Measurements from ENCODE around the gene PAF1.

The PAF1 gene

GRCh38 chr19:39417463-39418181, 26.7 kb upstream of the PAF1 start:
- H3K4me3 ChIP-seq (ENCODE audit: low read depth, low read length) = no peak overlapping the region

DNA sequence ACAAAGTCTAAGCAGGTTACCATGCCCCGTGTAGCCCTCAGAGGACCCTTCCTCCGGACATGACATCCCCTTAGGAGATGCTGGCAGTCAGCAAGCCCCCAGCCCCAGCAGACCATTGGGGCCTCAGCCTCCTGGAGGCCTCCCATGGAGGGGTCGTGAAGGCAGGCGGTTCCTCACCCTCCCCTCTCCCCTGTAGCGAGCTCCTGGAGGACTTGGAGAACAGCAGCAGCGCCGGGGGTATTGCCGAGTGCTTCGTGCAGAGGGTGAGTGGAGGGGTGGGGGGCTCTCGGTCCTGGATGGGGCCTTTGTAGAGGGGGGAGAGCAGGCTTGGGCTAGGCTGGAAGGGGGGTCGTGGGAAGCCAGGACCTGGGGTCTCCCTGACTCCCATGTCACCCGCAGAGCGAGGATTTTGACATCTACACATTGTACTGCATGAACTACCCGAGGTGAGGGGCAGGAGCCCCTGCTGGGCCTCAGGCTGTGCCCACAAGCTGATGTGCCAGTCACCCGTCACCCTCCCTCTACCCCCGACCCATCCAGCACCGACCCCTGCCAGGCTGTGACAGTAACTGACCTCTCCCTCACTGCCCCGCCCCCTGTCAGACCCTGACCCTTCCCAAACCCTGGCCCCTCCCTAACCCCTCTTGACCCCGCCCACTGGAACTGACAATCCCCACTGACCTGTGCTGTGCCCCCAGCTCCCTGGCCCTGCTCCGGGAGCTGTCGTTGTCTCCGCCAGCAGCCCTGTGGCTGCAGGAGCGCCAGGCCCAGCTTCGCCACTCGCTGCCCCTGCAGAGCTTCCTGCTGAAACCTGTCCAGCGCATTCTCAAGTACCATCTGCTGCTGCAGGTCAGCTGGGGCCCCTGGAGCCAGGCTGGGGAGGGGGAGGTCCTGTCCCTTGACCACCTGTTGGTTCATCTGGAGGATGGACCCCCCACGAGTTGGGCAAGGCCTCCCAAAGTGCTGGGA, 25.5 kb upstream of the PAF1 start:
- H3K4me3 ChIP-seq (ENCODE audit: low read depth, low read length) = no peak overlapping the region

- H3K4me3 ChIP-seq (ENCODE audit: low read depth, low read length) = no peak overlapping the region
Measured at GRCh38 chr19:39415111-39416046, 24.5 kb upstream of the PAF1 start.

GRCh38 chr19:39413911-39414608, 23.2 kb upstream of the PAF1 start:
- peak overlapping the region; percentile 88 for H3K4me3 ChIP-seq (ENCODE audit: low read depth, low read length)

DNA sequence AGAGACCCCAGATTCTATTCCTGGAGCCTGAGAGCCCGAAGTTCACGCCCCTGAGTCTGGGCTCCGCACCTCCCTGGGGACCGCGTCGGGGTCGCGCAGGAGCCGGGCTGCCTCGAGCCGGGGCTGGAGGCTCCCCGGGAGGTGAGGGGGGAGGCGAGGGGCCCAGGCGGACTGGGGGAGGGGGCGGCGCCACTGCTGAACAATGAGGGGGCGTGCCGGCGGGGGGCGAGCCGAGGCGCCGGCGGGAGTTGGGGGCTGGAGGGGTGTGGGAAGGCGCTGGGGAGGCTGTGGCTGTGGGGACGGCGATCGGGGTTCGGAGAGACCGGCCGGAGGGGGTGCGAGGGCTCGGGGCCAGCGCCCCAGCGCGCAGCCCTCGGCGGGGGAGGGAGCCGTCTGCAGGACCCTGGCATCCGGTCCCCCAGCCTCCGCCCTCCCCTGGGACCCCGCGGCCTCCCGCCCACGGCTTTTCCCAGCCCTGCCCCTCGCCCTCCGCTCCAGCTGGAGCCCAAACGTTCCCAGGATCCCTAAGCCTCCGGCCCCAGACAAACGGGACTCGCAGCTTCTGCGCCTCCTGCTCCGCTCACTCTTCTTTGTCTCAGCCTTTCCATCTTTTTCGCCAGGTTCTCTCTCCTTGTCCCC, 22.5 kb upstream of the PAF1 start:
- H3K4me3 ChIP-seq (ENCODE audit: low read depth, low read length) = peak overlapping the region; percentile 88

- H3K4me3 ChIP-seq (ENCODE audit: low read depth, low read length) = peak overlapping the region; percentile 88
Measured at GRCh38 chr19:39412867-39413271, 22.0 kb upstream of the PAF1 start.

- peak within 1 kb of the TSS; percentile 88 for H3K4me3 ChIP-seq (ENCODE audit: low read depth, low read length)
Measured at GRCh38 chr19:39412100-39412866, 21.4 kb upstream of the PAF1 start, which contains the start of gene PLEKHG2. Gene PLEKHG2, plus strand, starts transcription at chr19:39412669. Its CDS starts 1,418 bp downstream, at chr19:39414087.

GRCh38 chr19:39411832-39412099, 20.9 kb upstream of the PAF1 start:
- H3K4me3 ChIP-seq (ENCODE audit: low read depth, low read length) = peak overlapping the region; percentile 34

DNA sequence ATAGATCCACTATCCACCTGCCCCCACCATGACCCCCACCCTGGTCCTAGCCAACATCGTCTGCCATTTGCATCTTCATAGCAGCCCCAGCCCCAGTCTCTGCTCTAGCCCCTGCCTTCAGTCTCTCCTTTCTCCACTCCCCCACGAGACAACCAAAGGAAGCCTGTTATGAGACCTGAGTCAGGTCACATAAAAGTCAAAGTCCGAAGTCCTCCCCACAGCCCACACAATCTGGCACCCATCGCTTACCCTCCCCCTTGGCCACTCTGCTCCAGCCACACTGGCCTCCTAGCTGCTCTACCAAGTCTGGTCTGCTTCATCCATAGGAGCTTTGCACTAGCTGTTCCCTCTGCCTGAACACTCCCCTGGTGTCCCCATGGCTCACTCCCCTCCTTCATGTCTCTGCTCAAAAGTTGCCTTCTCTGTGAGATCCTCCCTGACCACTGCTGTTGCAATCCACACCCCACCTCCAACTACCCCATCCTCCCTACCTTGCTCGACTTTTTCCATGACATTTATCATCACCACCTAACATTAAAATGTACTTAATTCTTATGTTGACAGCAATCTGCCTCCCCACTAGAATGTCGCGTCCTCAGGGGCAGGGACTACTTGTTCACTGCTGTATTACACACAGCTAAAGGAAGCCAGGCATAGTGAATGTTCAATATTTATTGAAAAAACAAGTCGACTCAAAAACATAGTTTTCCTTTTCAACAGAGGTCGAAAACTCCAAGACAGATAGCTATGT, 20.4 kb upstream of the PAF1 start:
- H3K4me3 ChIP-seq (ENCODE audit: low read depth, low read length) = peak overlapping the region; percentile 34

DNA sequence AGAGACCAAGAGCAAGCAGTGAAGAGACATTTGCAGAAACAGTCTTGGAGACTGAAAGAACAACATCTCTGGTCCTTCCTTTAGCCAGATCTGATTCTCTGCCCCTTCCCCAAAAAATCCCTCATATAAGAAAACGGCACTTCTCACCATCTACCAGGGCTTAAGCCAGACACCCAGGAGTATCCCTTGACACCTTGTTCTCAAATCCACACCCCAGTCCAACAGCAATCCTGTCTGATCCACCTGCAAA, 19.9 kb upstream of the PAF1 start:
- no peak overlapping the region for H3K4me3 ChIP-seq (ENCODE audit: low read depth, low read length)

DNA sequence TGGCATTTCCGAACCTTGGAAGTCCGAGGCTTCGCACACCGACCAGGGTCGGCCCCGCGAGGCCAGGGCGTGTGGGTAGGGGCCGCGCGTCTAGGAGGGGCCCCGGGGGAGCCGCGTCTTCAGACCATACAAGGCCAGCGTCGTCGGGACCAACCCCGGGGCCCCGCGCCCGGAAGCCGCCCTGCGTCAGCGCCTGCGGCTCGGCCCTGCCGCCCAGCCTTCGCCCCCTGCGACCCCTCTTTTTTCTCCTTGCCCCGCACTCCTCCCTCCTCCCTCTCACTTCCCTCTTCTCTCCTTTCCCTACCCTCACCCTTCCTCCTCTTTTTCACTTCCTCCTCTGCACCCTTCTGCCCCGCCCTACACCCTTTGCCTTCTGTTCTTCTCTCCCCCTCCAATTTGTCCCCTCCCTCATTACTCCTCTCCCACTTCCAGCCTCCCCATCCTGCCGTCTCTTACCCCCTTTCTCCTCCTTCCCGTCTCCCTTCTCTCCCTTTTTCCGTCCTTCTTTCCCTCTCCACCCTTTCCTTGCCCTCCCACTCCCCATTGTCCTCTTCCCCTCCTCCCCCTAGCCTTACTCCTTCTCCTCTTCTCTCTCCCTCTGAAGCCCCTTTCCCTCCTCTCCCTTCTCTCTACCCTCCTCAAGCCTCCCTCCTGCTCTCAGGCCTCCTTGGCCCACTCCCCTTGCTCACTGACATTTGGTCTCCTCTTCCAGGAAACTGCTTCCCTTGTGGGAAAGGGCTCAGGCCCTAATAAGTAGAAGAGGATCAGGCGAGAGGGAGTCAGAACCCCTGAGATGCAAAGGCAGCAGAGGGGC, 19.3 kb upstream of the PAF1 start:
- H3K4me3 ChIP-seq (ENCODE audit: low read depth, low read length) = peak overlapping the region; percentile 63

DNA sequence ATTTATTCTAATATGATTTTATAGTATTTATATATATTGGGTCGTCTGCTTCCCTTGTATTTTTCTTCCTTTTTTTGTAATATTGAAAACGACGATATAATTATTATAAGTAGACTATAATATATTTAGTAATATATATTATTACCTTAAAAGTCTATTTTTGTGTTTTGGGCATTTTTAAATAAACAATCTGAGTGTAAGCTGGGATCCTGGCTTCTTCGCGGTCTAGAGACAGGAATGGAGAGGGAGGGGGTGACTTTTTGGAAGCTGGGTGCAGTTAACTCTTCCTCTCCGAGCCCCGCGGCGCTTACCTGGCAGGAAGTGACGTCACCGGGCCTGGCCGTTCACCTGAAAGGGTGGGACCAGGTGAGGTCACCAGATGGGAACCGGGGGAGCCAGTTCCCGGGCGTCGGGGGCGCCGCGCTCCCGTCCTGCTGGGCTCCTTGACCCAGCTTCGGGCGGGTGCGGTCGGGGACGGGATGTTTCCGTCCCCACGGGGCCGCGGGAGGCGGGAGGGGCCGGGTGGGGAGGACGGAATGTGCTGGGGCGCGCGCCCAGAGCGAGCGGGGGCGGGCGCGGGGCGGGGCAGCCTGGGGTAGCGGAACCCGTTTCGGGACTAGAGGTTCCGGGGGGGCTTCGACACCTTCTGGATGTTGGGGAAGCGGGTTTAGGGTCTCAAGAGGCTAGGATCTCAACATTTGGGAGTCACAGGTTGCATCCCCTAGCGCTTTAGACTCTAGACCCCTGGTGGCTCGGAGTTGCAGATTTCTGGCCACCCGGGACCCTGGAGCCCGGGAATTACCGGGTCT, 18.5 kb upstream of the PAF1 start:
- peak overlapping the region; percentile 63 for H3K4me3 ChIP-seq (ENCODE audit: low read depth, low read length)

DNA sequence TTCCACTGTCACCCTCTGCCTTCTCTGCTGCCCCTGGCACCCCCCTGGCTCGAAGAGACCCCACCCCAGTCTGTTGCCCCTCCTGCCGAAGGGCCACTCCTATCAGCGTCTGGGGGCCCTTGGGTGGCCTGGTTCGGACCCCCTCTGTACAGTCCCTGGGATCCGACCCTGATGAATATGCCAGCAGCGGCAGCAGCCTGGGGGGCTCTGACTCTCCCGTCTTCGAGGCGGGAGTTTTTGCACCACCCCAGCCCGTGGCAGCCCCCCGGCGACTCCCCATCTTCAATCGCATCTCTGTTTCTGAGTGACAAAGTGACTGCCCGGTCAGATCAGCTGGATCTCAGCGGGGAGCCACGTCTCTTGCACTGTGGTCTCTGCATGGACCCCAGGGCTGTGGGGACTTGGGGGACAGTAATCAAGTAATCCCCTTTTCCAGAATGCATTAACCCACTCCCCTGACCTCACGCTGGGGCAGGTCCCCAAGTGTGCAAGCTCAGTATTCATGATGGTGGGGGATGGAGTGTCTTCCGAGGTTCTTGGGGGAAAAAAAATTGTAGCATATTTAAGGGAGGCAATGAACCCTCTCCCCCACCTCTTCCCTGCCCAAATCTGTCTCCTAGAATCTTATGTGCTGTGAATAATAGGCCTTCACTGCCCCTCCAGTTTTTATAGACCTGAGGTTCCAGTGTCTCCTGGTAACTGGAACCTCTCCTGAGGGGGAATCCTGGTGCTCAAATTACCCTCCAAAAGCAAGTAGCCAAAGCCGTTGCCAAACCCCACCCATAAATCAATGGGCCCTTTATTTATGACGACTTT, 17.7 kb upstream of the PAF1 start:
- H3K4me3 ChIP-seq (ENCODE audit: low read depth, low read length) = peak overlapping the region; percentile 91

- peak overlapping the region; percentile 91 for H3K4me3 ChIP-seq (ENCODE audit: low read depth, low read length)
Measured at GRCh38 chr19:39407660-39408391, 16.9 kb upstream of the PAF1 start.

DNA sequence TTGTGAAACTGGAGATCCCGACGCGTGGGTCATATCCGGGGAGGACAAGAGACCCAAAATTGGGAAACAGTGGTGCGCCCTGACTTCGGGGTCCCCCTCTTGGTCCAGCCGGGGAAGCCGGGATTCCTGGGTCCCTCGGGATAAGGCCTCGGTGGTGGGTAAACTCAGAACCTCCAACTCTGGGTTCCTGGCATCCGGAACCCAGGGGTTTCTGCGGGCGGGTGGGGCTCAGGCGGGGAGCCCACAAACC, 16.4 kb upstream of the PAF1 start:
- peak overlapping the region; percentile 91 for H3K4me3 ChIP-seq (ENCODE audit: low read depth, low read length)
